Muscle layer of duodenum (tissue), 2 donors: ENCODE measurements around the gene VTN.

Experiments used
- H3K27ac ChIP-seq: one replicate; pipeline ENCODE4 v1.7.0; 2013; ENCODE audit warnings: mild to moderate bottlenecking, low read length
- H3K27me3 ChIP-seq: one replicate; pipeline ENCODE4 v1.7.0; 2013; ENCODE audit warnings: low read depth, mild to moderate bottlenecking, control low read depth, low read length
- H3K36me3 ChIP-seq, 2 donors: one replicate each; pipeline ENCODE4 v1.7.0; 2013; ENCODE audit warnings: low read length in 2 of 2, control low read depth in 1 of 2, mild to moderate bottlenecking in 1 of 2; ENCODE audit not compliant: insufficient read depth in 2 of 2, control insufficient read depth in 1 of 2
- H3K4me1 ChIP-seq, 2 donors: one replicate each; pipeline ENCODE4 v1.7.0; 2013; ENCODE audit warnings: low read length in 2 of 2, mild to moderate bottlenecking in 2 of 2, control low read depth in 1 of 2, moderate library complexity in 1 of 2; ENCODE audit not compliant: insufficient read depth in 2 of 2, control insufficient read depth in 1 of 2
- H3K4me3 ChIP-seq, 2 donors: one replicate each; pipeline ENCODE4 v1.7.0; 2013; ENCODE audit warnings: low read length in 2 of 2, low read depth in 1 of 2, mild to moderate bottlenecking in 1 of 2
- H3K9me3 ChIP-seq, 2 donors: one replicate each; pipeline ENCODE4 v1.7.0; 2013; ENCODE audit warnings: low read length in 2 of 2, control low read depth in 1 of 2, mild to moderate bottlenecking in 1 of 2; ENCODE audit not compliant: control insufficient read depth in 1 of 2
- donor health status: healthy.

The VTN gene

GRCh38 chr17:28328325-28328724 is 41.8 kb downstream of the VTN start:
- Histone ChIP-seq H3K27me3 (no peaks in the 10 kb centered on the region), H3K4me3 (no peak overlapping the region), H3K36me3 (peaks cover 28 to 46% of the 10 kb centered on the region in 2 donors), H3K27ac (no peak overlapping the region), H3K9me3 (no peaks in the 10 kb centered on the region), H3K4me1 (peaks cover 0 to 5% of the 10 kb centered on the region in 2 donors)

GRCh38 chr17:28327709-28328108 is 42.4 kb downstream of the VTN start:
- Histone ChIP-seq H3K4me3 (no peak overlapping the region), H3K36me3 (peaks cover 28 to 46% of the 10 kb centered on the region in 2 donors), H3K4me1 (no peaks in the 10 kb centered on the region), H3K27me3 (no peaks in the 10 kb centered on the region), H3K9me3 (no peaks in the 10 kb centered on the region), H3K27ac (no peak overlapping the region)

GRCh38 chr17:28327031-28327607 is 43.0 kb downstream of the VTN start:
- H3K27me3 ChIP-seq: no peaks in the 10 kb centered on the region
- no peak overlapping the region for H3K27ac ChIP-seq
- no peaks in the 10 kb centered on the region for H3K9me3 ChIP-seq
- H3K4me3 ChIP-seq: no peak overlapping the region
- H3K36me3 ChIP-seq: peaks cover 28 to 45% of the 10 kb centered on the region in 2 donors
- H3K4me1 ChIP-seq: no peaks in the 10 kb centered on the region

DNA sequence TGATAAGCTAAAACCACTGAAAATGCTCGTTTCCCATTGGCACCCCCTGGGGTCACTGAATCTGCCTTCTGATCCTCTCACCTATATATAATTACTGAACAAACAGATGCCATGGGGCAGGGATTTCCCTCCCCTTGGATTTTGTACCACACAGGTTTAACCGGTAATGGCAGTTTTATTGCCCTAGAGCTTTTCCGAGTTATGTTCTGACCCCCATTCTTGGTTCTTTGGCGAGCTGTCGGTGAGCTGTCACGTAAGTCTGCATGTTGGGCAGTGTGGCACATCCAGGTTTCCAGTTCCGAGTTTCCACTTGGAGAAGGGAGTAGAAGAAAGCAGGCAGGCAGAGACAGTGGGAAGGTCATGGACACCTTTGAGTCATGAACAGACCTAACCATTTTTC is 44.0 kb downstream of the VTN start:
- H3K27me3 ChIP-seq: no peaks in the 10 kb centered on the region
- no peak overlapping the region for H3K27ac ChIP-seq
- no peaks in the 10 kb centered on the region for H3K4me1 ChIP-seq
- no peaks in the 10 kb centered on the region for H3K9me3 ChIP-seq
- H3K4me3 ChIP-seq: no peak overlapping the region
- peaks cover 20 to 36% of the 10 kb centered on the region in 2 donors for H3K36me3 ChIP-seq

GRCh38 chr17:28325211-28325610 is 44.9 kb downstream of the VTN start:
- peaks cover 19 to 27% of the 10 kb centered on the region in 2 donors for H3K36me3 ChIP-seq
- H3K4me3 ChIP-seq: no peak overlapping the region
- H3K4me1 ChIP-seq: peaks cover 2% of the 10 kb centered on the region in 2 donors
- no peak overlapping the region for H3K27ac ChIP-seq
- no peaks in the 10 kb centered on the region for H3K27me3 ChIP-seq
- no peaks in the 10 kb centered on the region for H3K9me3 ChIP-seq

DNA sequence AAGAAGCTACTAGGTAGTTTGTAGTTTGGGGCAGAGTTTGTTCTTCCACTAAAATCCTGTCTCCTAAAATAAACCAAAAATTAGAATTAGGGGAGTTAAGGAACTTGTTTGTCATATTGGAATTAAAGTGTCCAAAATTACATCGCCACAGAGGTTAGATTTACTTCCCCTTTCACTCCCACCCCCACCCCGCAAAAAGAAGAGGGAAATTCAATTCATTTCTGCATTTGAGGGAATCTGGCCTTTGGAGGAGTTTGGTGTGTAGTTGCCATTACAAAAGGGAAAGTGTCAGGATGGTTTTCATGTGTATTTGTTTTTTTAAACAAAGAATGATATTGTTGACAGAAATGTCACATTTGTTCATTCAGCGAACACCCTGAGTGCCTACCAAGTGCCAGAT is 45.3 kb downstream of the VTN start:
- peaks cover 19 to 26% of the 10 kb centered on the region in 2 donors for H3K36me3 ChIP-seq
- H3K27ac ChIP-seq: no peak overlapping the region
- H3K27me3 ChIP-seq: no peaks in the 10 kb centered on the region
- no peaks in the 10 kb centered on the region for H3K9me3 ChIP-seq
- peaks cover 6% of the 10 kb centered on the region in 2 donors for H3K4me1 ChIP-seq
- H3K4me3 ChIP-seq: no peak overlapping the region

- no peaks in the 10 kb centered on the region for H3K9me3 ChIP-seq
- no peak overlapping the region for H3K27ac ChIP-seq
- H3K4me3 ChIP-seq: no peak overlapping the region
- H3K27me3 ChIP-seq: no peaks in the 10 kb centered on the region
- peaks cover 18 to 23% of the 10 kb centered on the region in 2 donors for H3K36me3 ChIP-seq
- H3K4me1 ChIP-seq: peaks cover 6 to 11% of the 10 kb centered on the region in 2 donors
Measured at GRCh38 chr17:28324267-28324745, 45.8 kb downstream of the VTN start.

- peaks cover 6 to 21% of the 10 kb centered on the region in 2 donors for H3K4me1 ChIP-seq
- no peaks in the 10 kb centered on the region for H3K36me3 ChIP-seq
- no peaks in the 10 kb centered on the region for H3K27me3 ChIP-seq
- peak overlapping the region in 1 of 2 donors; percentile 71 for H3K4me3 ChIP-seq
- no peaks in the 10 kb centered on the region for H3K9me3 ChIP-seq
- H3K27ac ChIP-seq: no peak overlapping the region
Measured at GRCh38 chr17:28320215-28321061, 49.7 kb downstream of the VTN start.

GRCh38 chr17:28319598-28319935 is 50.5 kb downstream of the VTN start:
- Histone ChIP-seq H3K9me3 (no peaks in the 10 kb centered on the region), H3K27me3 (no peaks in the 10 kb centered on the region), H3K4me3 (peak overlapping the region; percentile 71), H3K27ac (peak overlapping the region; percentile 31), H3K36me3 (no peaks in the 10 kb centered on the region), H3K4me1 (peaks cover 6 to 21% of the 10 kb centered on the region in 2 donors)

- Histone ChIP-seq H3K9me3 (no peaks in the 10 kb centered on the region), H3K27ac (peak within 1 kb of the TSS; percentile 31), H3K4me1 (peaks cover 6 to 21% of the 10 kb centered on the region in 2 donors), H3K36me3 (no peaks in the 10 kb centered on the region), H3K4me3 (peak within 1 kb of the TSS; percentile 71), H3K27me3 (no peaks in the 10 kb centered on the region)
Measured at GRCh38 chr17:28318759-28319597, 51.1 kb downstream of the VTN start, which contains the start of gene TMEM97. TSS of gene TMEM97 (plus strand) at chr17:28319200. CDS start at chr17:28319240, 40 bp downstream.
